CD4-positive, CD25-positive, alpha-beta regulatory T cell (primary cell): ENCODE data around the gene NEMF. TPM values are rescaled to one million over a fixed set of nuclear protein-coding genes. Genes with fewer than 3 reads are reported as not detected.
A peak's percentile ranks its signal among the peaks of the same experiment; 100 is the strongest.
"Not testable (repeated sequence)": the region's sequence is repeated elsewhere in the genome, so short reads cannot be mapped to it uniquely, and the experiment has no call there.

Experiments
- ATAC-seq, 2 donors: fragments of 150-1000 bp; cut with Tn5 transposase; one replicate each; pipeline ENCODE4 v1.10.0; 2021; ENCODE audit warnings: low read depth in 2 of 2, moderate number of reproducible peaks in 2 of 2, moderate library complexity in 1 of 2
- DNase-seq, 3 donors: peaks; one replicate each; pipeline versions ENCODE4 v3.0.0 to v3.0.0-alpha.2; 2012 to 2022; ENCODE audit warnings: mixed read lengths in 1 of 3
- H3K27ac ChIP-seq: one replicate; pipeline ENCODE4 v1.7.0; 2013; ENCODE audit warnings: mild to moderate bottlenecking, low read length; ENCODE audit not compliant: insufficient read depth, poor library complexity, severe bottlenecking
- H3K27me3 ChIP-seq: one replicate; pipeline ENCODE4 v1.7.0; 2013; ENCODE audit warnings: low read length; ENCODE audit not compliant: control insufficient read depth, insufficient read depth
- H3K36me3 ChIP-seq: one replicate; pipeline ENCODE4 v1.7.0; 2013; ENCODE audit warnings: mild to moderate bottlenecking, low read length, moderate library complexity; ENCODE audit not compliant: control insufficient read depth, insufficient read depth
- H3K4me1 ChIP-seq: 2 replicates; pipeline ENCODE4 v1.7.0; 2013; ENCODE audit warnings: mild to moderate bottlenecking, low read length; ENCODE audit not compliant: insufficient read depth, control insufficient read depth, poor library complexity, severe bottlenecking
- H3K4me3 ChIP-seq: one replicate; pipeline ENCODE4 v1.7.0; 2013; ENCODE audit warnings: low read depth, mild to moderate bottlenecking, low read length, moderate library complexity
- H3K9me3 ChIP-seq, 2 experiments: 1 replicate in 1 of 2; 2 replicates in 1 of 2; pipeline ENCODE4 v1.7.0; 2013; ENCODE audit warnings: low read length in 2 of 2, mild to moderate bottlenecking in 1 of 2, moderate library complexity in 1 of 2; ENCODE audit not compliant: control insufficient read depth in 2 of 2
- H3K27ac Mint-ChIP-seq, 3 donors: one replicate each; pipeline ENCODE4 v1.8.0; 2020 to 2022; ENCODE audit warnings: mild to moderate bottlenecking in 3 of 3, mixed read lengths in 3 of 3, moderate library complexity in 2 of 3
- H3K27me3 Mint-ChIP-seq: one replicate; pipeline ENCODE4 v1.8.0; 2022; ENCODE audit warnings: mild to moderate bottlenecking, mixed read lengths
- H3K36me3 Mint-ChIP-seq: one replicate; pipeline ENCODE4 v1.8.0; 2020; ENCODE audit warnings: mixed read lengths
- H3K4me1 Mint-ChIP-seq, 4 donors: one replicate each; pipeline ENCODE4 v1.8.0; 2020 to 2022; ENCODE audit warnings: mixed read lengths in 4 of 4, mild to moderate bottlenecking in 1 of 4
- H3K4me3 Mint-ChIP-seq, 4 donors: one replicate each; pipeline ENCODE4 v1.8.0; 2020 to 2022; ENCODE audit warnings: mild to moderate bottlenecking in 4 of 4, mixed read lengths in 4 of 4, moderate library complexity in 3 of 4
- H3K9me3 Mint-ChIP-seq, 7 donors: one replicate each; pipeline ENCODE4 v1.8.0; 2020 to 2022; ENCODE audit warnings: mixed read lengths in 7 of 7, mild to moderate bottlenecking in 3 of 7, moderate library complexity in 2 of 7
- polyA plus RNA-seq, 4 donors: library from polyadenylated mRNA; unstranded; fragments of 300-500 nt; fragmentation: Illumina TruSeq; gene quantifications; one replicate each; pipeline ENCODE4 v1.2.3, GENCODE V29; 2021
- total RNA-seq: library from RNA; stranded (reverse); gene quantifications from one replicate; pipeline ENCODE4 v1.2.3, GENCODE V29; 2022

Gene NEMF
- total and polyA plus RNA-seq, 5 donors from 2014 or later, result 32.6 to 79.6 (median 38.3) TPM

DNA sequence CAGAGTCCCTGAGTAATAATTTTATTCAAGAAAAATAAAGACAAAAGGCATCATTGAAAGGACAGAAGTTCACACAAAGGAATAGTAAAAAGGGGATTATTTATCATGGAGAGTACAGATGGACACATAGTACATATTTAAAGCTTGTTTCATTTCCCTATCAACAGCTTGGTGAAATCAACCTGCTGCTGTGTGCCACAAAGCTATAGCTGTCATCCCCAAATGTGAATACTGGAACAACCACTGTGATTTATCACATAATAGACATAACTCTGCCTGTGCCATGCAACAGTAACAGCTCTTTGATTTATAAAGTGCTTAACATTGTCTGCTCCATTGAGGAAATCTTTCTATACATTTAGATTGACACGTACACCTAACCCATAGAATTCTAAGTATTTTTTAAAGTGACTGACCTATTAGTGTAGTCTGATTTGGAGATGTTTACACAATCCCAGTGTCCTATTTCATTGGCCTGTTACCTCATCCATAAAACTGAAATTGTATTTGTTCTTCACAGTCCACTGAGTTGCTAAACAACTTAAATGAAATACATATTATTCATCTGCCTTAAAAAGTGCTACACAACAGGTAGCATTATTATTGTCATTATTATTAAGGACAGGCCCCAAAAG is 3.3 kb downstream of the NEMF start:
- no peak for DNase-seq
- peak overlapping the region in 2 of 3 donors; percentile 20 to 97 for H3K27ac Mint-ChIP-seq
- H3K27me3 Mint-ChIP-seq, result peaks cover 4% of the 10 kb centered on the region
- Histone ChIP-seq H3K4me3 (no peak overlapping the region), H3K27ac (no peak overlapping the region), H3K27me3 (no peaks in the 10 kb centered on the region), H3K9me3 (no peaks in the 10 kb centered on the region), H3K4me1 (peaks cover 28% of the 10 kb centered on the region), H3K36me3 (peaks cover 32% of the 10 kb centered on the region)
- H3K36me3 Mint-ChIP-seq, result peaks cover 21% of the 10 kb centered on the region
- H3K4me1 Mint-ChIP-seq, result peaks cover 29 to 51% (median 40%) of the 10 kb centered on the region in 4 donors
- no peaks in the 10 kb centered on the region for H3K9me3 Mint-ChIP-seq
- peak overlapping the region; percentile 2 to 58 (median 32) for H3K4me3 Mint-ChIP-seq
- ATAC-seq, result no peak

DNA sequence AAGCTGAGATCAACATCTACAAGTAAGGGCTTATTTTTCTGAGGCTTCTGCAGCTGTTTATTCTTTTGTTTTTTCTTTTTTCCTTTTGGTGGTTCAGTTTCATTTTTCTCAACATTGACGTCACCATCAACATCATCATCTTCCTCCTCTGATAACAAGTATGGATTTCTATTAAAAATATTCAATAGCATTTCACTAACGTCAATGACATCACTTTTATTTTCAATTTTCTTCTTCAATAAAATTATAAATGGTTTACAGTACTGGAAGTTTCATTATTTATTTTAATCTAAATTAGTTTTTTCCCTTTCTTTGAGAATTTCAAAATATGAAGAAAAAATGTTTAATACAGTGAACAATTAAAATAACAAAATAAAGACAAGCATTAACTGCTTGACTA is 23.9 kb downstream of the NEMF start:
- H3K4me3 ChIP-seq, result no peak overlapping the region
- no peak overlapping the region for H3K27ac ChIP-seq
- no peaks in the 10 kb centered on the region for H3K4me1 ChIP-seq
- H3K4me3 Mint-ChIP-seq, result no peak overlapping the region
- no peaks in the 10 kb centered on the region for H3K27me3 Mint-ChIP-seq
- DNase-seq, result no peak
- peak overlapping the region in 1 of 3 donors; percentile 23 for H3K27ac Mint-ChIP-seq
- peaks cover 12 to 21% (median 18%) of the 10 kb centered on the region in 4 donors for H3K4me1 Mint-ChIP-seq
- peaks cover 88% of the 10 kb centered on the region for H3K36me3 ChIP-seq
- ATAC-seq, result no peak
- peaks cover 0 to 2% (median 0%) of the 10 kb centered on the region in 7 donors for H3K9me3 Mint-ChIP-seq
- no peaks in the 10 kb centered on the region for H3K27me3 ChIP-seq
- H3K36me3 Mint-ChIP-seq, result peaks cover 46% of the 10 kb centered on the region
- no peaks in the 10 kb centered on the region for H3K9me3 ChIP-seq

DNA sequence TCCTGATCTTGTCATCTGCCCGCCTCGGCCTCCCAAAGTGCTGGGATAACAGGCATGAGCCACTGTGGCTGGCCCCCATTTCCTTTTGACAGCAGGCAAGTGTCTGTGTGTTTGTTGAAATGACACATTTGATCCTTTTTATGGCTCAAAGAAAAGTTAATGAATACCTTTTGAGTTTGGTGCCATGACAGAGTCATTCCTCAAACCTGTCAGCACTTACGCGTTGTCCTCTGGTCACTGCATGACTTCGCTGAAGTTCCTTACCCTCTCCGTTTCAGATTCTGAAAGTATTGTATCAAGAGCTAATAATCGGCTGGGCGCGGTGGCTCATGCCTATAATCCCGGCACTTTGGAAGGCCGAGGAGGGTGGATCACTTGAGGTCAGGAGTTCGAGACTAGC is 32.4 kb downstream of the NEMF start:
- Mint-ChIP-seq H3K4me1 (peaks cover 0 to 10% (median 4%) of the 10 kb centered on the region in 4 donors), H3K4me3 (no peak overlapping the region), H3K27me3 (no peaks in the 10 kb centered on the region), H3K27ac (no peak overlapping the region), H3K36me3 (peaks cover 50% of the 10 kb centered on the region), H3K9me3 (peaks cover 0 to 3% (median 0%) of the 10 kb centered on the region in 7 donors)
- H3K27me3 ChIP-seq, result no peaks in the 10 kb centered on the region
- H3K27ac ChIP-seq, result no peak overlapping the region
- no peak overlapping the region for H3K4me3 ChIP-seq
- DNase-seq (no peak), ATAC-seq (no peak)
- H3K36me3 ChIP-seq, result peaks cover 67% of the 10 kb centered on the region
- H3K9me3 ChIP-seq, result peaks cover 2 to 11% of the 10 kb centered on the region in 2 experiments
- H3K4me1 ChIP-seq, result no peaks in the 10 kb centered on the region

DNA sequence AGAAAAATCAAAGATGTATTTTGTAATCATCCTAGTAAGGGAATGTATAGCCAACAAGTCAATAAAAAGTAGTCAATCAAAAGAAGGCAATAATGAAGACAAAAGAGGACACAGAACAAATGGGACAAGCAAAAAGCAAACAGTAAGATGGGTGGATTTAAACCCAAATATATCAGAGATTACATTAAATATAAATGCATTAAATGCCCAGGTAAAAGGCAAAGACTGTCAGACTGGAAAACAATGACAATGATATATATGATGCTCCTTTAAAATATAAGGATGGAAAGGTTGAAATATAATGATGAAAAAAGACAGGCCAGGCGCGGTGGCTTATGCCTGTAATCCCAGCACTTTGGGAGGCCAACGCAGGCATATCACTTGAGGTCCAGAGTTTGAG is 35.7 kb downstream of the NEMF start:
- no peak for DNase-seq
- Mint-ChIP-seq H3K4me1 (peaks cover 0 to 10% (median 2%) of the 10 kb centered on the region in 4 donors), H3K9me3 (peaks cover 0 to 13% (median 1%) of the 10 kb centered on the region in 7 donors), H3K27ac (peak overlapping the region in 2 of 3 donors; percentile 10 to 38), H3K36me3 (peaks cover 61% of the 10 kb centered on the region), H3K4me3 (no peak overlapping the region), H3K27me3 (no peaks in the 10 kb centered on the region)
- Histone ChIP-seq H3K4me3 (no peak overlapping the region), H3K27ac (no peak overlapping the region), H3K36me3 (peaks cover 71% of the 10 kb centered on the region), H3K27me3 (no peaks in the 10 kb centered on the region), H3K4me1 (no peaks in the 10 kb centered on the region), H3K9me3 (peaks cover 2 to 11% of the 10 kb centered on the region in 2 experiments)
- ATAC-seq, result no peak

DNA sequence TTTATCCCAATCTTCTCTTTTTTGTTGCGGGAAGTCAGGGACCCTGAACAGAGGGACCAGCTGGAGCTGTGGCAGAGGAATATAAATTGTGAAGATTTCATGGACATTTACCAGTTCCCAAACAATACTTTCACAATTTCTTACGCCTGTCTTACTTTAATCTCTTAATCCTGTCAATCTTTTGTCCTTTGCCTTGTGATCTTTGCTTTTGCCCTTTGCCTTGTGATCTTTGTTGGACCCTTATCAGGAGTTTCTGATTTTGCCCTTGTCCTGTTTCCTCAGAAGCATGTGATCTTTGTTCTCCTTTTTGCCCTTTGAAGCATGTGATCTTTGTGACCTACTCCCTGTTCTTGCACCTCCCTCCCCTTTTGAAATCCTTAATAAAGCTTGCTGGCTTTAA is 36.5 kb downstream of the NEMF start:
- Mint-ChIP-seq H3K27ac (peak overlapping the region in 2 of 3 donors; percentile 38 to 41), H3K9me3 (peaks cover 0 to 14% (median 1%) of the 10 kb centered on the region in 7 donors), H3K36me3 (peaks cover 68% of the 10 kb centered on the region), H3K4me3 (peak overlapping the region in 1 of 4 donors; percentile 18), H3K4me1 (peaks cover 0 to 11% (median 2%) of the 10 kb centered on the region in 4 donors)
- Histone ChIP-seq H3K36me3 (peaks cover 78% of the 10 kb centered on the region), H3K9me3 (peaks cover 2 to 11% of the 10 kb centered on the region in 2 experiments)
- not testable (repeated sequence) for H3K27me3 Mint-ChIP-seq, H3K27me3 ChIP-seq, H3K27ac ChIP-seq, H3K4me3 ChIP-seq, DNase-seq, H3K4me1 ChIP-seq, ATAC-seq

DNA sequence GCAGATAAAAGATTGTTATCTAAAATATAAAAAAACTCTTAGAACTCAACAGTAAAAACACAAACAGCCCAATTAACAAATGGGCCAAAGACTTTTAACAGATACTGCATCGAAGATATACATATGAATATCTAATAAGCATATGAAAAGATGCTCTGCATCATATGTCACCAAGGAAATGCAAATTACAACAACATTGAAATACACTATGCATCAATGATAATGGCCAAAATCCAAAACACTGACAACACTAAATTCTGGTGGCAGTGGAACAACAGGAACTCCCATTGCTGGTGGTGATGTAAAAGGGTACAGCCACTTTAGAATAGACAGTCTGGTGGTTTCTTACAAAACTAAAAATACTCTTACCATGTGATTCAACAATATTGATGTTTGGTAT is 43.8 kb downstream of the NEMF start:
- Mint-ChIP-seq H3K4me1 (peaks cover 11 to 16% (median 14%) of the 10 kb centered on the region in 4 donors), H3K27ac (peak overlapping the region in 1 of 3 donors; percentile 32), H3K27me3 (no peaks in the 10 kb centered on the region), H3K9me3 (peaks cover 0 to 11% (median 0%) of the 10 kb centered on the region in 7 donors), H3K4me3 (no peak overlapping the region), H3K36me3 (peaks cover 49% of the 10 kb centered on the region)
- H3K4me3 ChIP-seq, result no peak overlapping the region
- H3K9me3 ChIP-seq, result no peaks in the 10 kb centered on the region
- no peaks in the 10 kb centered on the region for H3K4me1 ChIP-seq
- no peaks in the 10 kb centered on the region for H3K27me3 ChIP-seq
- peaks cover 50% of the 10 kb centered on the region for H3K36me3 ChIP-seq
- ATAC-seq (no peak), DNase-seq (no peak)
- H3K27ac ChIP-seq, result no peak overlapping the region

DNA sequence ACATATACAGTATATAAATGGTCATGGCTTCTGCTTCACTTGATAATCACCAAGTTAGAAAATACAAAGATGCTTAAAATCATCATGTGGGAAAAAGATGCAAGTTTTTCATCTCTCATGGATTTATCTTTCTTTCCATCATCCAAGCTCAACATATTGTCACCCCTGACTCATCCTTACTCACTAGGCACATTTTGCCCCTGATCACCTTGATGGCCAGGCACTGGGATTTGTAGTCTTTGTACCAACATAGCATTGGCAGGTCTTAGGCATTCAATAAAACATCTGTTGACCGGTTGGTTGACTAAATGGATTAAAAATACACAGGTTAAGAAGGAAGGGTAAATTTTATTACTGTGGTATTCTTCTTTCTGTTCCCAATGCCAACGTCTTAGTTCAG is 56.6 kb downstream of the NEMF start:
- H3K27me3 Mint-ChIP-seq, result no peaks in the 10 kb centered on the region
- no peaks in the 10 kb centered on the region for H3K9me3 Mint-ChIP-seq
- no peaks in the 10 kb centered on the region for H3K27me3 ChIP-seq
- no peak overlapping the region for H3K27ac ChIP-seq
- no peaks in the 10 kb centered on the region for H3K9me3 ChIP-seq
- peaks cover 84% of the 10 kb centered on the region for H3K36me3 ChIP-seq
- peaks cover 33% of the 10 kb centered on the region for H3K36me3 Mint-ChIP-seq
- H3K4me3 Mint-ChIP-seq, result no peak overlapping the region
- peak overlapping the region in 1 of 3 donors; percentile 65 for H3K27ac Mint-ChIP-seq
- peaks cover 0 to 7% (median 2%) of the 10 kb centered on the region in 4 donors for H3K4me1 Mint-ChIP-seq
- ATAC-seq (no peak), DNase-seq (no peak)
- H3K4me3 ChIP-seq, result no peak overlapping the region
- no peaks in the 10 kb centered on the region for H3K4me1 ChIP-seq

DNA sequence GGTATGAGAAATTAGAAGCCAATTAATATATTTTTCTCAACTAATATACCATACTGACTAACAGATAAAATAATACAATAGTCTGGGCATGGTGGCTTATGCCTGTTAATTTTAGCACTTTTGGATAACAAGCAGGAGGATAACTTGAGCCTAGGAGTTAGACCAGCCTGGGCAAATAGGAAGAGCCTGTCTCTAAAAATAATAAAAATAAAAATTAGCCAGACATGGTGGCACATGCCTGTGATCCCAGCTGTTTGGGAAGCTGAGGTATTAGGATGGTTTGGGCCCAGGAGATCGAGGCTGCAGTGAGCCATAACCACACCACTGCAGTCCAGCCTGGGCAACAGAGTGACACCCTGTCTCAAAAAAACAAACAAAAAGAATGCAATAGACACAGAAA is 60.0 kb downstream of the NEMF start:
- H3K27me3 Mint-ChIP-seq, result no peaks in the 10 kb centered on the region
- peaks cover 0 to 11% (median 4%) of the 10 kb centered on the region in 4 donors for H3K4me1 Mint-ChIP-seq
- H3K27ac ChIP-seq, result no peak overlapping the region
- peak overlapping the region in 2 of 3 donors; percentile 25 for H3K27ac Mint-ChIP-seq
- H3K4me1 ChIP-seq, result no peaks in the 10 kb centered on the region
- peaks cover 22% of the 10 kb centered on the region for H3K36me3 Mint-ChIP-seq
- peaks cover 81% of the 10 kb centered on the region for H3K36me3 ChIP-seq
- H3K4me3 ChIP-seq, result no peak overlapping the region
- H3K27me3 ChIP-seq, result no peaks in the 10 kb centered on the region
- no peak overlapping the region for H3K4me3 Mint-ChIP-seq
- H3K9me3 Mint-ChIP-seq, result no peaks in the 10 kb centered on the region
- H3K9me3 ChIP-seq, result no peaks in the 10 kb centered on the region
- no peak for ATAC-seq
- no peak for DNase-seq
